DMS153 treated with DMSO at 0.1 percent for 48 hours (cell line): ENCODE measurements around the gene PHYKPL.
A peak's percentile ranks its signal among the peaks of the same experiment; 100 is the strongest.

Experiments used
- DNase-seq: peaks from one replicate; lab custom pipeline; 2025; ENCODE audit not compliant: unreplicated experiment; lab: John Stamatoyannopoulos, UW

PHYKPL gene

DNA sequence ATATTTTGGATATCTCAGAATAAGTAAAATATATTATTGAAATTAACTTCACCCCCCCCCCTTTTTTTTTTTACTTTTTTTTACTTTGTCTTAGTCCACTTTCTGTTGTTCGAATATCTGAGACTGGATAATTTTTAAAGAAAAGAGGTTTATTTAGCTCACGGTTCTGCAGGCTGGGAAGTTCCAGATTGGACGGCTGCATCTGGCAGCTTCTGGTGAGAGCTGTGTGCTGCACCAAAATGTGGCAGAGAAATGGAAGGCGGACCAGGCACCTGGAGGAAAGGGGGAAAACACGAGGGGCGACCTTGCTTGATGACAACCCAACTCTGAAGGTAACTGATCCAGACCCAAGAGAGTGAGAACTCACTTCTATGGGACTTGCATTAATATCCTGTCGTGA lies 39.8 kb downstream of the PHYKPL start:
- no peak for DNase-seq

DNA sequence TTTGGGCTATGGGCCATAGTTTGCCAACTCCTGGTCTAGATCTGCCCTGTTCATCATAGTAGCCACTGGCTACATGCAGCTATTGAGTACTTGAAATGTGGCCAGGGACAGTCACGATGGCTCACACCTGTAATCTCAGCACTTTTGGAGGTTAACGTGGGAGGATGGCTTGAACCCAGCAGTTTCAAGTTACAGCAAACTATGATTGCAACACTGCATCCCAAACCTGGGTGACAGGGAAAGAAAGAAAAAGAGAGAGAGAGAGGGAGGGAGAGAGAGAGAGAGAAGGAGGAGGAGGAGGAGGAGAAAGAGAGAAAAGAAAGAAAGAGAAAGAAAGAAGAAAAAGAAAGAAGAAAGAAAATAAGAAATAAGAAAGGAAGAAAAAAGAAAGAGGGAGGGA lies 40.4 kb downstream of the PHYKPL start:
- DNase-seq, result no peak

DNA sequence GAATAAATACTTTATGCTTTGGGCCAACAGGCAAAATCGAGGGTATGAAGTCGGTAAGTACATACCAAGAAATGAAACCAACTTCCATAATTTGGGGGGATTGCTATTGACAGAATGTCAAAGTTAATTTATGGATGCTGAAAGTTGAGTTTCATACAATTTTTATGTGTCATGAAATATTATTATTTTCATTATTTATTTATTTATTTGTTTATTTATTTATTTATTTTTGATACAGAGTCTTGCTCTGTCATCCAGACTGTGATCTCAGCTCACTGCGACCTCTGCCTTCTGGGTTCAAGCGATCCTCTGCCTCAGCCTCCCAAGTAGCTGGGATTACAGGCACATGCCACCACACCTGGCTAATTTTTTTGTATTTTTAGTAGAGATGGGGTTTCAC lies 40.9 kb downstream of the PHYKPL start:
- DNase-seq, result no peak

DNA sequence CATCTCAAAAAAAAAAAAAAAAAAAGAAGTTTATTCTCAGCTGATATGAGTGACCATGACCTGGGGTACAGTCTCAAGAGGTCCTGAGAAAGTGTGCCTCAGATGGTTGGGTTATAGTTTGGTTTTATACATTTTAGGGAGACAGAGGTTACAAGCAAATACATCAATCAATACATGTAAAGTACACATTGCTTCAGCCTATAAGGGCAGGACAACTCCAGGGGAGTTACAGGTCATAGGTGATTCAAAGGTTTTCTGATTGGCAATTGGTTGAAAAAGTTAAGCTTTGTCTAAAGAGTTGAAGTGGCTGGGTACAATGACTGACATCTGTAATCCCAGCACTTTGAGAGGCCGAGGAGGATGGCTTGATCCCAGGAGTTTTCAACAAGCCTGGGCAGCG lies 43.2 kb downstream of the PHYKPL start:
- DNase-seq, result no peak

DNA sequence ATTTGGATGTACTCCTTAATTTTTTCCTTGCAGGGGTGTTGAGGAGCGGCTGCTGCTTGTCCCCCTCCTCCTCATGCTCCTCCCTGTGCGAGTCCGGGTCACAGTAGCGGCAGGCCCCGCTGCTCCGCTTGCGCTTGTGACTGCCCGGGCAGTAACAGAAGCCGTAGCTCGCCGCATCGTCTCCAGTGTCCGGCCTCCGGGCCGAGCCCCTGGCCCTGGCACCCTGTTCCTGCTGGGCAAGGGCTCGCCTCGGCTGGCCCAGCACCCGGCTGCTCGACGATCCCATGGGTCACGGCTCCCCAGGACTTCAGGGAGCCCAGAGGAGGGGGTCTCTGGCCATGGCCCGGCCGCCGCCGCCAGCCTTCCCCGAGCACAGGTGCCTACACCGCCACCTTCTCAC lies 45.6 kb downstream of the PHYKPL start, which contains the start of gene GMCL2:
Gene GMCL2 (minus strand): TSS at position 358 of the 400 bp plus-strand sequence. CDS start 72 bp downstream, at position 286.
- DNase-seq, result no peak

DNA sequence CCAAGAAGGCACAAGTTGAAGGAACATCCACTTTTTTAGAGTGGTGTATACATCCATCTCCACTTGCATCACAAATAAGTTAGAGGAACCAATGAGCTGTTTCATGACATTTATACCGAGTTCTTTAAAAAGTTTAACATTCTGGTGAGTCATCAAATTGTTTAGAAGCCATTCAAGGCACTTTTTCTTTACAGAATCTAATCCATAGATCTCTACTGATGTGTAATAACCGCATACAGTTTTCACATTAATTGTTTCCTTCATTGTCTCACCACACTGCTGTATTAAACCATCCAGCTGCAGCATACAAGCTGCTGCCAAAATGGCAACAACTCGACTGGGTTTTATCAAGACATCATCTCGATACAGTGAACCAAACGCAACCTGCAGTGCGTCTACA lies 46.2 kb downstream of the PHYKPL start:
- no peak for DNase-seq

DNA sequence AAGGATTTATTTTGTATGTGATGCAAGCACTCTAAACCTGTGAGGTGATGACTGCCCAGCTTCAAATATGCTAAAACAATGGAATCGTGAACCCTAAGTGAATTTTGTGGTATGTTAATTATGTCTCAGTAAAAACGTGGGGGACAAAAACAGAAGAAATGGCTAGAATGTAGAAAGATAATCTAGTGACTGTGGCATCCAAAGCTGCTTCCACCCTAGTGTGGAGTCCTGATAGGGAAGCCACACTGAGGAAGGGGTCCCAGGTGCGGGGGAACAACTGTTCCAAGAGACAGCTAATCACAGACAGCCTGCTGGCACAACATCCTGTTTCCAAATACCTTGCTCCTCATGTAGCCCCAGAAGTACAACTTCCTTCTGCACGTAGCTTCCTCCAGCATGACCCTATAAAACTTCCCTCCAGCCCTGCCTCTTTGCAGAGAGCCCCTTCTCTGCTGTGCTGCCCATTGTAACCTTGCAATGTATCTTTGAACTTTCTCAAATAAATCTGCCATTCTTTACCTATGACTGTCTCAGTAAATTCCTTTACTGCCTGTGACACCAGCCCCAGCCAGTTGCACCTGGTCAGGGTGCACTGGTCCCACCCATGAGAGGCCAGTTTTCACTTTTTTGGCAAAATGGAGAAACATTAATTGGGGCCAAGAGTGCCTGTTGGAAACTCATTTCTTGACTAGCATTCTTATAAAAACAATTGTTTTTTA lies 50.3 kb downstream of the PHYKPL start:
- no peak for DNase-seq

DNA sequence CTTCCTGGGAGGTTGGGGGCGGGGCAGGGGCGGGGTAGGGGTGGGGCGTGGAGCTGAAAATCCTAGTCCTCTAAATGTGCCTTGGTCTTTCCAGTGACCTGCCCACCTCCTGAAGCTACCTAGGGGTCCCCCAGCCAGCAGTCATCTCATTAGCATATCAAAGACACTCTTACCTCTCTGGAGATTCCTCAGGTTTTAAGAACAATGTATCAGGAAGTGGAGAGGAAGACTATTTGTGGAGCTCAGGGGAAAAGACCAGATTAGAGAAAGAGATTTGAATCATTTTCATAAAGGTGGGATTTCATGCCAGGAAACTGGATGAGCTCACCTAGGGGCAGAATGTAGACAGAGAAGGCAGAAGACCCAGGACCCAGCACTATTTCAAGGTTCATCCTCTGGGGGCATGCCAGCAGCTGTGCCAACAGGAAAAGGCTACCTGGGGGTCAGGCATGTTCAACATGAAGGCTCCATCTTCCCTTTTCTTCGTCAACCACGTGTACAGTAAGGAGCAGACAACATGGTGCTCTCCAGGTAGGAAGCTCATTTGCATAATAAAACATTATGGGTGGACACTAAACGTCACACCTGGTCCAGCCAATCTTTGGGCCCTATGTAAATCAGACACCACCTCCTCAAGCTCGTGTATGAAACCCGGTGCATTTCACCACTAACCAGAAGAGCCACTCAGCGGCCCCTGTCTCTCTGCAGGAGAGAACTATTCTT lies 52.3 kb downstream of the PHYKPL start:
- DNase-seq, result no peak

DNA sequence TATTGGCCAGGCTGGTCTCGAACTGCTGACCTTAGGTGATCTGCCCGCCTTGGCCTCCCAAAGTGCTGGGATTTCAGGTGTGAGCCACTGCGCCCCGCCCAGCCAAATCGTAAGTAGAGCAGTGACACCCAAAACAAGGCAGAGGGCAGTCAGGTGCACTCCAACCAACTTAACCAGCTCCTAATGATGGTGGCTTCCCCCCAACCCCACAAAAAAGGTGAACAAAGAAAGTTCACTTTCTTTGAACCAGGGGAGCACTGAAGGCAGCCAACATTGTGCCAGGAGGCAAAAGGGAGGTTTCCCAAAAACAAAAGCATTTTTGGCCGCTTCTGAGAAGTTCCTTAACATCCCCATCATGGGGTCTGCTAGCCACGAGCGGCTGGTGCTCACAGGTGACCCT lies 55.0 kb downstream of the PHYKPL start:
- DNase-seq, result no peak

DNA sequence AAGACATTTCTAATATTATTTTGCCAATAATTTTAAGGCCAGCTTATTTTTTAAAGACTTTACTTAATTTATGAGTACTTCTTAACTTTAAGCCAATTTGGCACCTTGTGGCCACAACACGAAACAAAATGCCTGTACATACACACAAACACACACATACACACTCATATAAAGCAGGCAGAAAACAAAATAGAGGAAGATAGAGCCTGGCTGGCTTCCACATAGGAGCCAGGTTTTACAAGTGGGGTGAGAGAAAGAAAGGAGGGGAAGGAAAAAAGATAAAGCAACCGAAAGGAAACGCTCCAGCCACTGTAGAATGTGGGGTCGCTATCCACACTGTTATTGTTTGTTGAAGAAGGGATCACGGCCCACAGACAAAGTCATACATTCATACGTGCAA lies 55.8 kb downstream of the PHYKPL start:
- DNase-seq, result no peak

DNA sequence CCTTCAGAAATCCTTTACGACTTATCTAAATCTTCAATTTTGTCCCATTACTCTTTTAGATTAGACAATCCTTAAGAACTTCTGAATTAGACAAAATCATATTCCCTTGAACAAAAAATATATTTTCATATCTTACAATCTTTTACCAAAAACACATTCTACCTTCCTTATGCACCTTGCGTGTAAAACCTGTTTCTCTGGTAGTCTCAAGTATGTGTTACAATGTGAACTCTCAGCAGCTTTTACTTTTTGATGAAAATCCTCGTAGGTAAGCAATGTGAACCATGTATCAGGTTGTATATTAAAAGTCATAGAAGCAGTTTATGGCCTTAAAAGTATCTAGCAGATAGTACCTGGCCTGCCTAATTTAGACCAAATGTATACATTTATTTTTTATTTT lies 58.1 kb downstream of the PHYKPL start:
- DNase-seq, result no peak

DNA sequence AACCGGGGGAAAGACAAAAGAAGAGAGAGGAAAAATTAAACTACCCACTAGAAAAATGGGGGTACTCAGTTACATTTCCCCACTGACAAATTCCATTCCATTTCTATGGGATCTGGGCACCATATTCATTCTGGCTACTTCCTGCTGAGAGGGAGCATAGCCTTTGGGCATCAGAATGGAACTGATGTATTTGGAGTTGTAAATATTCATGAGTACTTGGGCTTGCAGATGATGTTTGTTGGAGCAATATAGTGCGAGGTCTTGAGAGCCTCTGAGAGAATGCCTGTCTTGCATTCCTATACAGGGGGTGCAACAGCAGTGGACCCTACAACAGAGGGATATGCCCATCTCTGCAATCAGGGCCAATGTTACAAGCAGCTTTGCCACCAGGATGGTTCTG lies 62.1 kb downstream of the PHYKPL start:
- DNase-seq, result no peak

DNA sequence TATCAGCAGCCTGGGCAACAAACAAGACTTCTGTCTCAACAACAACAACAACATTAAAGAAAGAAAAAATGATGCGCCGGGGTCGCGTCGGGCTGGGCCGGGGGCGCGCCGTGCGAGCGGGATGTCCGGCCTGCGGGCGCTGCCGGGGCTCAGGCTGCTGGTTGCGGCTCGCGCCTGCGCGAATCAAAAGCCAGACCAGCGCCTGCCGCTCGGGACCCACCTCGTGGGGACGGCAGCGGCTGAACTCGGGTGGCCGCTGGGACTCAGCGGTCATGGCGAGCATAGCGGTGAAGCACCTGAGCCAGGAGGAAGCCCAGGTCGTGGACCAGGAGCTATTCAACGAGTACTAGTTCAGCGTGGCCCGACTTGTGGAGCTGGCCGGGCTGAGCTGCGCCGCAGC lies 67.0 kb downstream of the PHYKPL start:
- no peak for DNase-seq

DNA sequence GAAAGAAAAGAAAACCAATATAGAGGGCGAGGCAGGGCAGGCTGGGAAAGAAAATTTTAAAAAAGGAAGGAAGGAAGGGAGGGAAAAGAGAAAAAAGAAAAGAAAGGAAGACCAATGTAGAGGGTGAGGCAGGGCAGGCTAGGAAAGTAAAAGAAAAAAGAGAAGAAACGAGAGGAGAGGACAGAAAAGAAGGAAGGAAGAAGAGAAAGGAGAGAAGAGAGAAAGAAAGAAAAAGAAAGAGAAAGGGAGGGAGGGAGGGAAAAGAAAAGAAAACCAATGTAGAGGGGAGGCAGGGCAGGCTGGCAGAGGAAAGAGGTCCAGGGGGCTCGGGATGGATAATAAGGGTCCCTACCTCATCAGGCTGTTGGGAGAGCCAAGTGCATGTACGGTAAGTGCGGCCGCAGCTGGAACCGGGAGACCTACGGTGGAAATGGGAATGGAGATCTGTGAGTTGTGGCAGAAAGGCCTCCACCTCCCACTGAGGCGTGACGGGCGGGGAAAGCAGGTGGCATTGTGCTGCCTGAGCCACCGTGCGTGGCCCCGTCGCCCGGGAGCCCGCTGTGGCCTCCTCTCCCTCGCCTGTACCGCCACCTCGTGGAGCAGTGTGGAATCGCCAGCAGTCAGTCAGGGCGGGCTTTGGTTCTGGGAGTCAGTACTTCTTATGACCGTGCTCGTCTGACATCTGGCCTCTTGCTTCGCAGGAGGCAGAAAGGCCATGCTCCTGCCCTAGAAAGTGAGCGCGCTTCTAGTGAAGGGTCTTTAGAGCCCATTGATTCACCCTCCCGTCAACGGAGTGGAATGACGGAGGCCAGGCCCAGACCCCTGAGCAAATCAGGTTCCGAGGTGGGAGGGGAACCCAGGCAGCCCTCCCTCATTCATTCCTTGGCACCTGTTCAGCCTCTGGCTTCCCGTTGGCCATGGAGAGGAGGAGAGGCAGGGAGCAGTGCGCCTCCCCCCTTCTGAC lies 68.5 kb downstream of the PHYKPL start:
- DNase-seq, result peak; percentile 60

DNA sequence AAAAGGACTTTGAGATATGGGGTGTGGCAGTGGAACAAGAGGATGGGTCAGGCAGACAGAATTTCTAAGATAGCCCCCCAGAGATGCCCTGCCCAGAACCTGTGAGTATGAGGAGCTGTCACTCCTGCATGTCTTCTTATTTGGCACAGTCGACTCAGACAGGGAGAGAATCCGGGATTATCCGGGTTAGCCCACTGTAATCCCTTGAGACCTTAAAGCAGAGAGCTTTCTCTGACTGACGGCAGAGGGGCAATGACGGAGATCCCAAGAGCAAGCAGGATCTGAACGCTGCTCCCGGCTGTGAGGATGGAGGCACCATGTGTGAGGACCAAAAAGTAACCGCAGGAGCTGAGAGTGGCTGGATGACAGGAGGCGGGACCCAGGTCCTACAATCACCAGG lies 70.1 kb downstream of the PHYKPL start:
- DNase-seq, result no peak

DNA sequence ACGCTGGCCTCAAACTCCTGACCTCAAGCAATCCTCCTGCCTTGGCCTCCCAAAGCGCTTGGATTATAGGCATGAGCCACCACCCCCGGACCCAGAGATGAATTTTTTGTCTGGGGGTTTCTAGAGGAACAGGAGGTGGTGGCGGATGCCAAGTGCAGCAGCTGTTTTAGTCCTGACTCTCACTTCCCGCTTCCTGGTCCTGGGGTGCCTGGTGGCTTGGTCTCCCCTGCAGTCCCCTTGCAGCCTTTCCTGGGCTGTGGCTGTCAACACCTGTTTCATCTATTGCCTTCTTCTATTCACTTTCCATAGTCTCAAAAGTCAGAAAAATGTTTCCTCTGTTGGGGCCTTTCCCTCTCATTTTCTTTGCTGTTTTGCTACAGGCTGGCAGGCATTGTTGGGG lies 72.4 kb downstream of the PHYKPL start:
- no peak for DNase-seq
